Raji (cell line): ENCODE data around the gene FBXO44.

ENCODE experiments used
- POLR2A ChIP-seq: IDR thresholded peaks from 2 replicates; pipeline ENCODE4 v1.6.1; 2011; ENCODE audit warnings: low read depth, low read length, control low read depth; ENCODE audit not compliant: insufficient read depth

Gene FBXO44

GRCh38 chr1:11649624-11650330 is 4.9 kb upstream of the FBXO44 start:
- no peak for TF ChIP-seq POLR2A

- no peak for TF ChIP-seq POLR2A
Measured at GRCh38 chr1:11650331-11650991, 4.2 kb upstream of the FBXO44 start.

GRCh38 chr1:11651017-11651416 is 3.7 kb upstream of the FBXO44 start:
- TF ChIP-seq POLR2A = no peak

GRCh38 chr1:11652203-11652780 is 2.4 kb upstream of the FBXO44 start:
- TF ChIP-seq POLR2A = no peak

GRCh38 chr1:11653101-11653860 is 1.4 kb upstream of the FBXO44 start:
- TF ChIP-seq POLR2A = no peak

- no peak for TF ChIP-seq POLR2A
Measured at GRCh38 chr1:11653861-11654136, 878 bp upstream of the FBXO44 start.

GRCh38 chr1:11654939-11655808 is 497 bp downstream of the FBXO44 start:
- no peak for TF ChIP-seq POLR2A

- TF ChIP-seq POLR2A = no peak
Measured at GRCh38 chr1:11657654-11658053, 3.0 kb downstream of the FBXO44 start.

- TF ChIP-seq POLR2A = no peak
Measured at GRCh38 chr1:11658542-11658941, 3.9 kb downstream of the FBXO44 start.

GRCh38 chr1:11659748-11660147 is 5.1 kb downstream of the FBXO44 start:
- TF ChIP-seq POLR2A = no peak

- no peak for TF ChIP-seq POLR2A
Measured at GRCh38 chr1:11661103-11661502, 6.4 kb downstream of the FBXO44 start.

- no peak for TF ChIP-seq POLR2A
Measured at GRCh38 chr1:11664336-11665065, 9.8 kb downstream of the FBXO44 start.

GRCh38 chr1:11668516-11668915 is 13.8 kb downstream of the FBXO44 start:
- no peak for TF ChIP-seq POLR2A

- no peak for TF ChIP-seq POLR2A
Measured at GRCh38 chr1:11670747-11671146, 16.1 kb downstream of the FBXO44 start.

GRCh38 chr1:11671205-11671543 is 16.5 kb downstream of the FBXO44 start:
- TF ChIP-seq POLR2A = no peak
